HG02840 (cell line): ENCODE measurements around the gene SMCO2.

Experiments used
- ATAC-seq: cut with Tn5 transposase; IDR thresholded peaks from one replicate; pipeline ENCODE4 v1.9.1; 2021; ENCODE audit warnings: mild to moderate bottlenecking, moderate library complexity, moderate number of reproducible peaks; ENCODE audit not compliant: unreplicated experiment, low FRiP score

SMCO2 gene

GRCh38 chr12:27497446-27497845, 50.9 kb downstream of the SMCO2 start:
- no peak for ATAC-seq

DNA sequence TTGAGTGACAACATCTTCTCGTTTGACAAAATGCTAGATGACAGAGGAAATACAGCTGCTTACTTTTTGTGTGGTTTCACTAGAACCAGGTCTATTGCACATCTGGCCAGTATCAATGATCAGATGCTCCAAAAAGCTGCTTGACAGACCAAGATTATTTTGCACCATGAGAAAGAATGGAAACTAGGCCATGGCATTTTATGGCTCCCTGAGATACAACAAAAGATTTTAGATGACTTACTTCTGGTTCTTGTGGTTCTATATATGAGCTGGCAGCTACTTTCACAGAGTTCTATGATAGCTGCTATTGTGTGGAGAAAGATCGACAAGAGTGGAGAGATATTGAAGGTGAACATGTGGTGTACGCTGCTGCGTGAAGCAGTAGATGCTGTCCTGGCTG, 51.6 kb downstream of the SMCO2 start:
- ATAC-seq = no peak

DNA sequence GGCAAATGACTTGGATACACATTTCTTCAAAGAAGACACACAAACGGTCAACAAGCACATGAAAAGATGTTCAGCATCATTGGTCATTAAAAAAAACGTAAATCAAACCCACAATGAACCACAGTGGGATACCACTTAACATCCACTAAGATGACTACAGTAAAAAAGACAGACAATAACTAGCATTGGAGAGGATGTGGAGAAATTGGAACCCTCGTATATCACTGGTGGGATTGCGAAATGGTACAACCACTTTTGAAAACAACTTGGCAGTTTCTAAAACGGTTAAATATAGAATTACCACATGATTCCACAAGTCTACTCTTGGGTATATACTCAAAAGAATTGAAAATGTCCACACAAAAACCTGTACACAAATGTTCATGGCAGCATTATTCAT, 52.2 kb downstream of the SMCO2 start:
- no peak for ATAC-seq

DNA sequence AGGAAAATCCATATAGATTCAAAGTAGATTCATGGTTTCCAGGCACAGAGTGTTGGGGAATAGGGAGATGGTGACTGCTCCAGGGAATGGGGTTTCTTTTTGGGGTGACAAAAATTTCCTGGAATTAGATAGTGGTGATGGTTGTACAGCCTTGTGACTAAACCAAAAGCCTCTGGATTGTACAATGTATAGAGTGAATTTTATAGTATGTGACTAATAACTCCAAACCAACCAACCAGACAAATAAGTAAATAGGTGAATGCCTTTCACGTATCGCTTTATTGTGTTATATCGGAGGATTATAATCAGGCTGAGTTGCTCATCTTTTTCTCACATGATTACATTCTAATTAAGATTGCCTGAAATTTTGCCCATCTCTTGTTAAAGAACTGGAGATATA, 52.8 kb downstream of the SMCO2 start:
- ATAC-seq = no peak

GRCh38 chr12:27500546-27500945, 54.0 kb downstream of the SMCO2 start:
- no peak for ATAC-seq

DNA sequence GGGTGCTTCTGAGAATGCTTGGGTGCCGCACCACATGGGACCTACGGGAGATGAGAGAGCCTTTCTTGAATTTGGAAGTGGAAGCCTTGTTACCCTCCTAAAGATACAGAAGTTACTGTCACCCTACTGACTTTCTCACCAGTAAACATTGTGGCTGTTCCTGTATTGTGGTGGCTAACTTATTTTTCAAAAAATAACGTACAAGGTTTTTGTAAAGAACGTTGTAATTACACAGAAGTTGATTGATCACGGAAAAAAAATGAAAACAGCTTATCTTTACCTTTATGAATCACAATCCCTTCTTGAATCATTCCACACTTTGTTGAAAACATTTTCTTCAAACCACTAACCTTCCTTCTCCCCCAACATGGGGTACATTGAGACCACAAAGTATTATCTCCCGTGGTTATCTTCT, 55.5 kb downstream of the SMCO2 start:
- ATAC-seq = no peak

DNA sequence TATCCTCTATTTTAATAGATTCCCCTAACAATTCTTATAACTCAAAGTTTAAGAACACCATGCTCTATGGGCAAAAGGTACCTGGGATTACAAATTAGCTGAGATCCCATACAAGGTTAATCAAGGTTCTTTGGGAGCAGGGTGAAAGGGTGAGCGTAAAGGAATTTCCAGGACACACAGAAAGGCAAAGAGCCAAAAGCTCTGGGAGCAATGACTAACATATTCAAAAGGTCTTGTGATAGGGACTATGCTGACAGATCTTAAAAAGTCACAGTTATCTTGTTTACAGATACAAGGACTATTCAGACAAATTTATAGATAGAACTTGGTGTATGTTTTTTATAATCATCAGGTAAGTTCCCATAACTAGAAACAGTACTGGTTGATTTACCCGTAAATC, 58.0 kb downstream of the SMCO2 start:
- no peak for ATAC-seq

DNA sequence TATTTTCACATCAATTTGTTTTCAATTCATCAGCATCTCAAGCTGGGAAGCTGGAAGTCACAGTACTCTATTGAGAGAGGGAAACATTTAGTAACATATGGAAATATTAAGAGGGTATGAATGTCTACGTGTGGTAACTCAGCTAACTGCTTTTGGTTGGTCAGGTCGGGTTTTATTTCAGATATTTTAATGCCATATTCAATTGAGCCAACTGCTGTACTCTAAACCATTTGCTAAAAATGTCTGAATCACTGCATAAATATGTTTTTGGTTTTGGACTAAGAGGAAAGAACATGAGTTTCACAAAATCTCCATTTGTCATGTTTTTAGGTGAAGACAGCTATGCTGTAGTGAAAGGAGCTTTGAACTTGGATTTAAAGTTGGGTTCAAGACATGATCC, 58.6 kb downstream of the SMCO2 start:
- no peak for ATAC-seq

- ATAC-seq = no peak
These were observed 59.2 kb downstream of the SMCO2 start for GRCh38 chr12:27505761-27506160.

DNA sequence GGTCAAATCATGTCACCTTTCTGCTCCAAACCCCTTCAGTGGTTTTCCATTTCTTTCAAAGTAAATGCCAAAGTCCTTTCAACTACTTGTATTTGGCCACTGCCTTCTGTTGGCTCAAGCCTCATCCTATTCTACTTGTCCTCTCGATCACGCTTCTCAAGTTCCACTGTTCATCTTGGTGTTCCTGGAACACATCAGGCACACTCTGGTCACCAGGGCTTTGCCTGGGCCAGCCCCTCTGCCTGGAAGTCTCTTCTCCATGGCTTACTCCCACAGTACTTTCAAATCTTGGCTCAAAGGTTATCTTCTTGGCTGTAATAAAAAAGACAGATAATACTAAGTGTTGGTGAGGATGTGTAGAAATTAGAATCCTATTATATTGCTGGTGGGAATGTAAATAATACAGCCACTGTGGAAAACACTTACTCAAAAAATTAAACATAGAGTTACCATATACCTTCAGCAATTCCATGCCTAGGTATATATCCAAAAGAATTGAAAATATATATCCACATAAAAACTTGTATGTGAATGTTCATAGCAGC, 60.2 kb downstream of the SMCO2 start:
- ATAC-seq = no peak

GRCh38 chr12:27508736-27509431, 62.3 kb downstream of the SMCO2 start:
- ATAC-seq = no peak

DNA sequence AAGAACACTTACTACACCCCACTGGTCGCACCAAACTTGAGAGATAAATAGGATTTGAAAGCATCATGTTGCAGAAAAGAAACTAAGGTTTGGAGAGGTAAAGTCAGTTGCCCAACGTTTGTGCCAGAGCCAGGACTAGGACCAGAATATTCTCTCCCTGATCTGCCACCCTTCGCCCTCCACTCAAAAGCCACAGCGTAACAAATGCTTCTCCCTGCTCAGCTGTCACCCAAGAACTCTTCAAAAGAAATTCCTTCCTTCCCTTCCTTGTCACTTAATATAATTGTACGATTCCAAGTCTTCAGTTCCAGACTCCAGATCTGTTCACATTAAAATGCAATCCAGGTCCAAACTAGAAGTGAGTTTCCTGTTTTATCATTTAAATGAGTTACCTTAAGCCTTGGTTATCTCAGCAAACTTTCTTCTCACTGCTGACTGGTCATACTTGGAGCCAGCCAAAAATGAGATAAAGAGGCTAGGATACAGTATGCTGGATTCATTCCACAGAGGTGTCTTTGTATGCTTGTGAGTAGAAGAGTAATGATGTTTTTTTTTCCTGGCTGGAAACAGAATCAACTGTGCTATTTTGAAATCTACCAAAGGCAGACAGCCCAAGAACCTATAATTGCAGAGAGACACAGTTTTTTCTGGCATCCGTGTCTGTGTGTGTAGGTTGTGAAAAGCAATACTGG, 64.6 kb downstream of the SMCO2 start:
- no peak for ATAC-seq

DNA sequence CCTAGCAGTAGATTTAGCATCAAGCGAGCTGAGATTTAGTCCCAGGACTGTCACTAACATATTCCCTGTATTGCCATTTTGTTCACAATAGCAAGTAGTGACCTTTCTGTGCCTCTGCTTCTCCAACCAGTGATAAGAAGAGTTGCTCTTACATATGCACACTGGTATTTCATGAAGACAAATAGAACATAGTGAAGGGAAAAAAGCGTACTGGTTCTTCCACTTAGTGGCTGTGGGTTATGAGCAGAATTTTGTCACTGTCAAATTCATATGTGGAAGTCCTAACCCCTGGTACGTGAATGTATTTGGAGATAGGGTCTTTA, 65.1 kb downstream of the SMCO2 start:
- no peak for ATAC-seq

DNA sequence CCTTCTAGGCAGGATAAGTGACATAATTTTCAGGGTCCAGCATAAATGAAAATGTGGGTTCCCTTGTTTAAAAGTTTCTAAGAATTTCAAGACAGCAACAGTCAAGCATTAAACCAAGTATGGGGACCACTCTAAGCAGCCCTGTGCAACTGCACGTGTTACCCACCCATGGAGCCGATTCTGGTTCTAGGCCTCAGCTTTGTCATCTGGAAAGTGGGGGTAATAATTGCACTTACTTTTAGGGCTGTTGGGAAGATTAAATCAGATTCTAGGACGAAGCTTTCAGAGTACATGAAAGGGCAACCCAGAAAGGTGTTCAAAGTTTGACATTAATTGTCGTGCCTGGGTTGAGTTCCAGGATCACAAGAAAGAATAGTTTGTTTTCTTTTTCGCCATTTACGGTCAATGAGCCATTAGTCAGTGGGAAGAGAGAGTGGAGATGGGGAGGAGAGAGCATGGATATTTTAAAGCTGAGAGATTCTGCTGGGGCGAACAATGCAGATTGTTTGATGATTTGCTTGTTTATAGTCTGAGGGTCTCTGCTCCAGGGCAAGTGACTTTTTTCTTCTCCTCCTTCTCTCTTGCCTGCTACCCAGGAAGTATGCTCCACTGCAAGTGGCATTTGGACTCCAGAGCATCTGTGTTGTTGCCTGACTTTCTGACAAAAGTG, 66.8 kb downstream of the SMCO2 start:
- ATAC-seq = no peak

- ATAC-seq = no peak
These were observed 69.1 kb downstream of the SMCO2 start for GRCh38 chr12:27515671-27516070.

DNA sequence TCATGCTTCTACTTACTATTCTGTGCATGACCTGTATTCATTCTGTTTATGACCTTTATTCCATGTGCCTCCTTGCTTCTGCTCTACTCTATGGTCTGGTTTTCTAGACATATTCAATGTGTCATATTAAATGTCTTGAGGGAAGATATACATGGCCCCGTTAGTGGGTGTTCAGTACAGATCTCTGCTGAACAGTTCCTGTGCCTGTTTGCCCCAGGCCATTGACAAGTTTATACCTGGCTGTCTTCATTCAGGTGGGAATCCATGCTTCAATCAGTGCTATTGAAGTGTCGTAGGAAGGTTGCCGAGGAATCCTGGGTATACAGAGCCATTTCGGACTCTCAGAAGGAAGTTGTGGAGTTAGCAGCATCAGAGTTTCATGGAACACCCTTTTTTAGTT, 70.1 kb downstream of the SMCO2 start:
- no peak for ATAC-seq

DNA sequence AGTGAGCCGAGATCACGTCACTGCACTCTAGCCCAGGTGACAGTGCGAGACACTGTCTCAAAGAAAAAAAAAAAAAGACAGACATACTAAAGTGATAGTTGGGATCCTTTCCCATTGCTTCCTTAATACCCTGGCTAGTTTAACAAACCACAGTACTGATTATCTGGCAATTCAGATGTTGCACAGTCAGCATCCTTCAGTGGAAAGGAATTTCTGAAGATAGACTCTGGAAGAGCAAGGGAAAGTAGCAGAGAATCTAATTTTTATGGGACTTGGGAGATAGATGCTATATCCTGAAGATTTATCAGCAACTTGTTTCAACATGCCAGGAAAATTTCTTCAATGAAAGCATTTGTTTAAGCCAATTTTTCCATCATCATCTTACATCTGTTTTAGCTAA, 71.0 kb downstream of the SMCO2 start:
- ATAC-seq = no peak

GRCh38 chr12:27517961-27518665, 71.6 kb downstream of the SMCO2 start:
- no peak for ATAC-seq

DNA sequence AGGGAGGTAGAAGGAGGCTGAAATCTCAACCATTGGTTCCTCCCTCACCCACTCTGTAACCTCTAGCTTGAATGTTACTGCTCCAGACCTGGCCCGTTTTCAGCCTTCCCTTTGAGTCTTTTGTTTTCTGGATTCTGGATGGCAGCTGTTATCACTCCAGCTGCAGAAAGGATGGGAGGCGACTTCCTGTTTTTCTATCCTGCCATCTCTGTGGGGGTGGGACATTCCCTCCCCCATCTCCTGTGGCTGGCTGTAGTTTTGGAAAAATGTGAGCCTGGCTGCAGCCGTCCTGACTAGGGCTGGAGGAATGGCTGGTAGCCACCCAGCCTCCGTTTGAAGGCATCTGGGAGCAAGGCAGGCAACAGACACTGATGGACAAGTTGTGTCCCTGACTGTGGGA, 74.5 kb downstream of the SMCO2 start:
- ATAC-seq = no peak

- no peak for ATAC-seq
These were observed 75.4 kb downstream of the SMCO2 start for GRCh38 chr12:27521981-27522380.

DNA sequence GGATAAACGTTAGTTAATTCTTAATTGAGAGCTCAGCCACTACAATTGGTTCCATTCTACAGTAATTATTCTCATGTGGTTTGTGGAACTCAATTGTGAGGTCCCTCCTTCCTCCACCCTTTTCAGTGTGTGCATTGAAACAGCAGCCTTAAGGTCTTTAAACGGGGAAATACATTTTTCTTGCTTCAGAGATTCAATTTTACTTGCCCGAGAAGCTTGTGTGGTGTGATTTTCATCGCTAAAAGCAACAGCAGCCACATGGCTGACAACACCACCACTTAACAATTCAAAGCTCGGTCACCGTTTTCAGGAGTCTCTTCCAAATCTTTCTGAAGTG, 76.7 kb downstream of the SMCO2 start:
- no peak for ATAC-seq
